Neural cell (in vitro differentiated cells): ENCODE results near the gene NDUFA5.

Experiments
- CTCF ChIP-seq: fragments of 450-650 bp; IDR thresholded peaks from 2 replicates; pipeline ENCODE4 v1.5.1; 2014; ENCODE audit warnings: antibody characterized with exemption, mild to moderate bottlenecking, moderate library complexity; ENCODE audit not compliant: poor library complexity, severe bottlenecking
- REST ChIP-seq: IDR thresholded peaks from 2 replicates; pipeline ENCODE4 v1.6.1; 2012; ENCODE audit warnings: borderline replicate concordance
- TAF1 ChIP-seq: IDR thresholded peaks from 2 replicates; pipeline ENCODE4 v1.6.1; 2012; ENCODE audit warnings: low read depth

GRCh38 chr7:123528265-123528664 is 29.4 kb downstream of the NDUFA5 start:
- TF ChIP-seq CTCF (no peak), TAF1 (no peak), REST (no peak)
